GM12878 (cell line): ENCODE data around the gene FAM171A1. TPM values are rescaled to one million over a fixed set of nuclear protein-coding genes. Genes with fewer than 3 reads are reported as not detected.

Source experiments
- ATAC-seq: fragments of 200-7000 bp; cut with Tn5 transposase; 3 replicates; pipeline ENCODE4 v1.9.1; 2020; ENCODE audit warnings: mild to moderate bottlenecking, moderate library complexity
- BruUV-seq: library from RNA; stranded (reverse); fragments of 400-500 nt; replicated peaks from 2 replicates; lab custom pipeline; 2021; lab: Mats Ljungman, UMichigan
- CTCF ChIA-PET: fragments of 300-600 bp; sonication (Branson Sonifier 250); formaldehyde crosslinking; extraction: SDS; loops from one replicate; lab custom pipeline; 2021; ENCODE audit warnings: inconsistent platforms; lab: Yijun Ruan, JAX
- POLR2A ChIA-PET: fragments of 350-600 bp; formaldehyde crosslinking; extraction: SDS; loops from one replicate; lab custom pipeline; 2021; ENCODE audit warnings: inconsistent platforms; lab: Charles Lee
- RAD21 ChIA-PET: fragments of 300-600 bp; sonication (Branson Sonifier 250); formaldehyde crosslinking; loops from one replicate; lab custom pipeline; 2023; ENCODE audit warnings: antibody characterized with exemption; ENCODE audit not compliant: unreplicated experiment; lab: Charles Lee
- SMC1A ChIA-PET: fragments of 300-600 bp; sonication (Branson Sonifier 250); formaldehyde crosslinking; loops from one replicate; lab custom pipeline; 2023; ENCODE audit not compliant: unreplicated experiment, uncharacterized antibody; lab: Charles Lee
- DNase-seq: peaks from one replicate; pipeline ENCODE4 v3.0.0-alpha.2; 2011; ENCODE audit warnings: low read depth, low spot score
- FAIRE-seq: peaks from 3 replicates; lab custom pipeline; 2011; peaks lifted over from hg19 to GRCh38; lab: Jason Lieb, UNC
- H2AFZ ChIP-seq: 2 replicates; pipeline ENCODE4 v1.6.0; 2011; ENCODE audit warnings: low read depth, low read length, control low read depth; ENCODE audit not compliant: control insufficient read depth
- H3K27ac ChIP-seq: 2 replicates; pipeline ENCODE4 v1.5.1; 2011; ENCODE audit warnings: control low read depth; ENCODE audit not compliant: control insufficient read depth, insufficient read depth
- H3K27me3 ChIP-seq, 2 experiments: replicated peaks in 1 of 2; 2 replicates each; pipeline versions ENCODE4 v1.6.0 to v1.6.1; 2011; ENCODE audit warnings: low read length in 1 of 2; ENCODE audit not compliant: control insufficient read depth in 2 of 2, insufficient read depth in 2 of 2
- H3K36me3 ChIP-seq, 2 experiments: 2 replicates each; pipeline ENCODE4 v1.5.1; 2011; ENCODE audit warnings: low read length in 1 of 2; ENCODE audit not compliant: control insufficient read depth in 2 of 2, insufficient read depth in 2 of 2
- H3K4me1 ChIP-seq: 2 replicates; pipeline ENCODE4 v1.6.1; 2011; ENCODE audit warnings: mild to moderate bottlenecking, low read length, moderate library complexity, mixed read lengths; ENCODE audit not compliant: control insufficient read depth, insufficient read depth
- H3K4me2 ChIP-seq: 2 replicates; pipeline ENCODE4 v1.6.0; 2011; ENCODE audit warnings: control low read depth; ENCODE audit not compliant: control insufficient read depth, insufficient read depth
- H3K4me3 ChIP-seq: fragments of 200-600 bp; sonication (generic); 2 replicates; pipeline ENCODE4 v1.5.1; 2016
- H3K79me2 ChIP-seq: 2 replicates; pipeline ENCODE4 v1.6.0; 2011; ENCODE audit warnings: low read length; ENCODE audit not compliant: control insufficient read depth, insufficient read depth
- H3K9ac ChIP-seq: 2 replicates; pipeline ENCODE4 v1.8.0; 2011; ENCODE audit warnings: low read length, control low read depth, mixed read lengths; ENCODE audit not compliant: control insufficient read depth, insufficient read depth
- H3K9me3 ChIP-seq: replicated peaks from 3 replicates; pipeline ENCODE4 v1.5.1; 2011; ENCODE audit warnings: mild to moderate bottlenecking, low read length; ENCODE audit not compliant: control insufficient read depth, insufficient read depth
- H4K20me1 ChIP-seq: 2 replicates; pipeline ENCODE4 v1.6.0; 2011; ENCODE audit not compliant: control insufficient read depth, insufficient read depth
- CHD2 ChIP-seq: IDR thresholded peaks from 2 replicates; pipeline ENCODE4 v1.6.1; 2011; ENCODE audit warnings: low read depth, low read length, improper control_type of control experiment, borderline replicate concordance
- CREB1 ChIP-seq: IDR thresholded peaks from 2 replicates; pipeline ENCODE4 v1.6.1; 2012; ENCODE audit warnings: low read depth, mild to moderate bottlenecking, inconsistent platforms
- ESRRA ChIP-seq: IDR thresholded peaks from 2 replicates; pipeline ENCODE4 v1.6.1; 2012; ENCODE audit warnings: mild to moderate bottlenecking, low read length, improper control_type of control experiment
- HDGF ChIP-seq: fragments of 450-650 bp; IDR thresholded peaks from 2 replicates; pipeline ENCODE4 v1.6.1; 2016; ENCODE audit warnings: antibody characterized with exemption
- MEF2B ChIP-seq: fragments of 450-650 bp; IDR thresholded peaks from 2 replicates; pipeline ENCODE4 v1.6.1; 2018; ENCODE audit warnings: mild to moderate bottlenecking, moderate library complexity; ENCODE audit not compliant: partially characterized antibody, poor library complexity, severe bottlenecking
- MYB ChIP-seq: fragments of 150-350 bp; IDR thresholded peaks from 2 replicates; pipeline ENCODE4 v1.6.1; 2014; ENCODE audit warnings: mild to moderate bottlenecking, low read depth, low read length, borderline replicate concordance
- NR2C1 ChIP-seq: fragments of 450-650 bp; IDR thresholded peaks from 2 replicates; pipeline ENCODE4 v1.6.1; 2017; ENCODE audit warnings: antibody characterized with exemption, mild to moderate bottlenecking, moderate library complexity
- NR2C2 ChIP-seq: IDR thresholded peaks from 2 replicates; pipeline ENCODE4 v1.6.1; 2011; ENCODE audit warnings: borderline replicate concordance, low read depth; ENCODE audit not compliant: control insufficient read depth, insufficient read length
- PML ChIP-seq: IDR thresholded peaks from 2 replicates; pipeline ENCODE4 v1.6.1; 2012; ENCODE audit warnings: low read length, inconsistent platforms
- POLR2AphosphoS2 ChIP-seq: IDR thresholded peaks from 2 replicates; pipeline ENCODE4 v1.6.1; 2011; ENCODE audit warnings: low read depth, mild to moderate bottlenecking, low read length, improper control_type of control experiment, moderate library complexity
- POU2F2 ChIP-seq: IDR thresholded peaks from 3 replicates; pipeline ENCODE4 v1.6.1; 2011; ENCODE audit warnings: low read depth, mild to moderate bottlenecking, low read length, borderline replicate concordance
- RAD51 ChIP-seq: fragments of 450-650 bp; IDR thresholded peaks from 2 replicates; pipeline ENCODE4 v1.6.1; 2016; ENCODE audit warnings: moderate library complexity, mild to moderate bottlenecking, inconsistent platforms
- SRF ChIP-seq, 2 experiments: IDR thresholded peaks; 2 replicates each; pipeline ENCODE4 v1.6.1; 2011; ENCODE audit warnings: low read depth in 2 of 2, low read length in 2 of 2, mild to moderate bottlenecking in 1 of 2, moderate library complexity in 1 of 2
- ZNF217 ChIP-seq: fragments of 450-650 bp; IDR thresholded peaks from 2 replicates; pipeline ENCODE4 v1.6.1; 2017; ENCODE audit warnings: antibody characterized with exemption, mild to moderate bottlenecking
- WGBS: methylation state at CpG from one replicate; pipeline ENCODE4 v1.1.6; 2016; ENCODE audit warnings: low lambda C conversion rate; ENCODE audit not compliant: insufficient replicate concordance, insufficient coverage; ENCODE audit errors: missing lambda C conversion rate; 5-methylcytosine and 5-hydroxymethylcytosine counted together
- in situ Hi-C: fragments of 300-500 bp; cut with MboI; formaldehyde crosslinking; loops from 9 replicates; pipeline ENCODE4 v1.14.3; 2018; ENCODE audit warnings: mixed read lengths
- intact Hi-C: fragments of 100-400 bp; cut with micrococcal nuclease; formaldehyde crosslinking; loops from one replicate; pipeline ENCODE4 v1.14.2; 2022; ENCODE audit not compliant: unreplicated experiment
- polyA plus RNA-seq, 11 experiments: library from polyadenylated mRNA; depleted of rRNA in 4 of 11; unstranded in 6 of 11; stranded (reverse) in 5 of 11; fragments of >200 nt; fragmentation: Nextera tagmentation in 4 of 11; fragmentation: Illumina TruSeq in 1 of 11; extraction: Ambion mirVana in 4 of 11; extraction: Trizol in 1 of 11; gene quantifications; 1 replicate in 1 of 11; 2 replicates in 10 of 11; pipeline versions ENCODE4 v1.2.1 to v1.2.3, GENCODE V29; 2011 to 2016; ENCODE audit warnings: inconsistent platforms in 2 of 11, missing spikeins in 2 of 11, low read depth in 1 of 11
- total RNA-seq, 4 experiments: library from RNA; depleted of rRNA in 3 of 4; stranded (reverse); fragments of >200 nt in 3 of 4; fragmentation: Illumina TruSeq in 1 of 4; extraction: Trizol in 1 of 4; gene quantifications; 2 replicates each; pipeline versions ENCODE4 v1.2.1 to v1.2.3, GENCODE V29; 2013 to 2021
- TF ChIP-seq, protein P1 (sequence below): fragments of 450-650 bp; IDR thresholded peaks from 2 replicates; pipeline ENCODE4 v1.6.1; 2017; ENCODE audit warnings: borderline replicate concordance
- TF ChIP-seq, protein P2 (sequence below): fragments of 150-350 bp; IDR thresholded peaks from 2 replicates; pipeline ENCODE4 v1.6.1; 2014; ENCODE audit warnings: mild to moderate bottlenecking, low read depth, low read length
- TF ChIP-seq, protein P3 (sequence below): IDR thresholded peaks from 2 replicates; pipeline ENCODE4 v1.6.1; 2011; ENCODE audit warnings: low read depth, mild to moderate bottlenecking, low read length, moderate library complexity, borderline replicate concordance; ENCODE audit errors: extremely low read depth

Gene FAM171A1
- total and polyA plus RNA-seq, 10 of the 15 experiments (the other 5 are each of a cell fraction or from before 2014, with no cell fraction given) = 0.05 to 0.28 (median 0.10) TPM; not detected in 1

DNA sequence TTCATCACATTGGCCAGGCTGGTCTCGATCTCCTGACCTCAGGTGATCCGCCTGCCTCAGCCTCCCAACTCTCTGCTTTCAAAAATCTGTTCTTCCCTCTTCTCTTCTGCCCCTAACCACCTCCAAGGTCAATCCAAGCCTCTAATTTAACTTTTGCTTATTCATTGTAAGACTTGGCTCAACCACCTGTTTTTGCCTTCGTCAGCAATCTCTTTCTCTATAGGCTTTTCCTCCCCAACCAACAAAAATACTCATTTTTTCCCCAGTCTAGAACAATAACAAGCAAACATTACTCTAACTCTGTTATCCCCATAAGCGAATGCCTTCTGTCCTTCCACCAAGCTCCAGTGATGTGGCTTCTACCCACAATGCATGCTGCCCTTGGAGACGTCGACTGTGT is 112.8 kb downstream of the FAM171A1 start:
- intact Hi-C loops = no loop called here
- ATAC-seq = no peak

DNA sequence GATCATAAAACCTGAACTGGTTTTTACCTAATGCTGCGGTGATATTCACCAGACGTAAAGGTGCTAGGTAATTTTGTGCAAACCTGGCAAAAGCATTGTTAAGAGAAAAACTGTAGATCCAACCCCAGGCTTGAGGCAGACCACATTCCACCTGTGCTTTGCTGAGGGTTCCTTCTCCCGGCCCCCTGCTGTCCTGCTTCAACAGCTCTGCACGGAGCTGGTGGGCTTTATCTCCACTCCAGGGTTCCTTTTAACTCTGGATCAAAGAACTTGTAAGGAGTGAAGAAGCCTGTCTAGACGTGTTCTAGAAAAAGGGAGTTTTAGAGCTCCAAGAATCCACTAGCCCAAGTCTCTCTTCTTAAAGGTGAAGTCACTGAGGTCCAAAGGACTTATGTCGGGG is 115.1 kb downstream of the FAM171A1 start:
- ChIA-PET POLR2A (no interaction called here), RAD21 (no interaction called here), SMC1A (no interaction called here), CTCF (no interaction called here)
- H3K4me1 ChIP-seq = peaks cover 5% of the 10 kb centered on the region
- WGBS = 55% methylated on average over 6 of the region's 6 CpGs
- no peaks in the 10 kb centered on the region for H3K9me3 ChIP-seq
- no peak overlapping the region for H2AFZ ChIP-seq
- no peak overlapping the region for H3K4me3 ChIP-seq
- no peaks in the 10 kb centered on the region for H3K79me2 ChIP-seq
- BruUV-seq = no TSS peak
- ATAC-seq (no peak), FAIRE-seq (no peak), DNase-seq (no peak)
- in situ Hi-C loops (no loop called here), intact Hi-C loops (no loop called here)
- no peak overlapping the region for H3K27ac ChIP-seq
- no peaks in the 10 kb centered on the region for H3K36me3 ChIP-seq
- H3K9ac ChIP-seq = no peak overlapping the region
- no peaks in the 10 kb centered on the region; a peak in 1 of 4 replicates for H3K27me3 ChIP-seq
- H3K4me2 ChIP-seq = no peak overlapping the region
- H4K20me1 ChIP-seq = no peaks in the 10 kb centered on the region
- TF ChIP-seq NR2C2 = no peak
- no peak for TF ChIP-seq MYB
- TF ChIP-seq HDGF = no peak
- no peak for TF ChIP-seq ZNF217
- no peak for TF ChIP-seq MEF2B
- TF ChIP-seq, protein P1, sequence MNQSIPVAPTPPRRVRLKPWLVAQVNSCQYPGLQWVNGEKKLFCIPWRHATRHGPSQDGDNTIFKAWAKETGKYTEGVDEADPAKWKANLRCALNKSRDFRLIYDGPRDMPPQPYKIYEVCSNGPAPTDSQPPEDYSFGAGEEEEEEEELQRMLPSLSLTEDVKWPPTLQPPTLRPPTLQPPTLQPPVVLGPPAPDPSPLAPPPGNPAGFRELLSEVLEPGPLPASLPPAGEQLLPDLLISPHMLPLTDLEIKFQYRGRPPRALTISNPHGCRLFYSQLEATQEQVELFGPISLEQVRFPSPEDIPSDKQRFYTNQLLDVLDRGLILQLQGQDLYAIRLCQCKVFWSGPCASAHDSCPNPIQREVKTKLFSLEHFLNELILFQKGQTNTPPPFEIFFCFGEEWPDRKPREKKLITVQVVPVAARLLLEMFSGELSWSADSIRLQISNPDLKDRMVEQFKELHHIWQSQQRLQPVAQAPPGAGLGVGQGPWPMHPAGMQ = no peak
- no peak for TF ChIP-seq NR2C1
- no peak for TF ChIP-seq CREB1
- no peak for TF ChIP-seq POLR2AphosphoS2
- TF ChIP-seq RAD51 = no peak
- TF ChIP-seq, protein P2, sequence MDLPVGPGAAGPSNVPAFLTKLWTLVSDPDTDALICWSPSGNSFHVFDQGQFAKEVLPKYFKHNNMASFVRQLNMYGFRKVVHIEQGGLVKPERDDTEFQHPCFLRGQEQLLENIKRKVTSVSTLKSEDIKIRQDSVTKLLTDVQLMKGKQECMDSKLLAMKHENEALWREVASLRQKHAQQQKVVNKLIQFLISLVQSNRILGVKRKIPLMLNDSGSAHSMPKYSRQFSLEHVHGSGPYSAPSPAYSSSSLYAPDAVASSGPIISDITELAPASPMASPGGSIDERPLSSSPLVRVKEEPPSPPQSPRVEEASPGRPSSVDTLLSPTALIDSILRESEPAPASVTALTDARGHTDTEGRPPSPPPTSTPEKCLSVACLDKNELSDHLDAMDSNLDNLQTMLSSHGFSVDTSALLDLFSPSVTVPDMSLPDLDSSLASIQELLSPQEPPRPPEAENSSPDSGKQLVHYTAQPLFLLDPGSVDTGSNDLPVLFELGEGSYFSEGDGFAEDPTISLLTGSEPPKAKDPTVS = no peak

More for the DNA sequence above, 112.8 kb downstream of the FAM171A1 start:
- TF ChIP-seq CHD2 = no peak
- no peak for TF ChIP-seq ESRRA
- TF ChIP-seq, protein P3, sequence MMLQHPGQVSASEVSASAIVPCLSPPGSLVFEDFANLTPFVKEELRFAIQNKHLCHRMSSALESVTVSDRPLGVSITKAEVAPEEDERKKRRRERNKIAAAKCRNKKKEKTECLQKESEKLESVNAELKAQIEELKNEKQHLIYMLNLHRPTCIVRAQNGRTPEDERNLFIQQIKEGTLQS = no peak
- no peak for TF ChIP-seq PML
- no peak for TF ChIP-seq SRF (IDR thresholded peaks at IDR 0.05; ENCODE audit: low read depth in 2 of 2, low read length in 2 of 2)
- no peak for TF ChIP-seq POU2F2
- TF ChIP-seq, all 136 proteins: peak for 0
- H4K20me1 ChIP-seq = no peaks in the 10 kb centered on the region
- RAD21 ChIA-PET = no interaction called here
- WGBS = 48% methylated on average over 6 of the region's 6 CpGs
- DNase-seq = no peak
- POLR2A ChIA-PET = no interaction called here
- no peaks in the 10 kb centered on the region for H3K79me2 ChIP-seq
- in situ Hi-C loops = no loop called here
- peaks cover 0 to 1% of the 10 kb centered on the region in 2 experiments; a peak in 2 of 4 replicates for H3K27me3 ChIP-seq
- FAIRE-seq = no peak
- H3K4me1 ChIP-seq = peaks cover 5% of the 10 kb centered on the region
- no peak overlapping the region for H2AFZ ChIP-seq
- CTCF ChIA-PET = interaction anchor here (0.6 kb wide), 1 partner anchor 25 kb away, joined by 4 read pairs; no protein-coding TSS in a partner anchor
- SMC1A ChIA-PET = no interaction called here
- no peak overlapping the region for H3K27ac ChIP-seq
- no peaks in the 10 kb centered on the region for H3K9me3 ChIP-seq
- no peak overlapping the region for H3K4me2 ChIP-seq
- H3K36me3 ChIP-seq = no peaks in the 10 kb centered on the region
- no TSS peak for BruUV-seq
- no peak overlapping the region for H3K9ac ChIP-seq
- no peak overlapping the region for H3K4me3 ChIP-seq
